Natural killer cell (primary cell): Measurements from ENCODE around the gene TDP1. TPM values are rescaled to one million over a fixed set of nuclear protein-coding genes. Genes with fewer than 3 reads are reported as not detected.

Experiments
- ATAC-seq, 3 donors: fragments of 150-1000 bp in 2 of 3; fragments of 200-7000 bp in 1 of 3; cut with Tn5 transposase; 1 replicate in 1 of 3; 2 replicates in 2 of 3; pipeline ENCODE4 v1.10.0; 2021; ENCODE audit warnings: mild to moderate bottlenecking in 2 of 3, moderate library complexity in 2 of 3
- DNase-seq, 2 donors: peaks; one replicate each; pipeline versions ENCODE4 v3.0.0 to v3.0.0-alpha.2; 2013 to 2021; ENCODE audit warnings: mixed read lengths in 1 of 2
- H3K27ac ChIP-seq: one replicate; pipeline ENCODE4 v1.5.1; 2013; ENCODE audit warnings: mild to moderate bottlenecking, low read length
- H3K27me3 ChIP-seq: one replicate; pipeline ENCODE4 v1.6.1; 2013; ENCODE audit warnings: low read length; ENCODE audit not compliant: control insufficient read depth, insufficient read depth
- H3K36me3 ChIP-seq: one replicate; pipeline ENCODE4 v1.6.1; 2013; ENCODE audit warnings: low read length; ENCODE audit not compliant: control insufficient read depth, insufficient read depth
- H3K4me1 ChIP-seq: one replicate; pipeline ENCODE4 v1.6.1; 2013; ENCODE audit warnings: low read length; ENCODE audit not compliant: control insufficient read depth, insufficient read depth
- H3K4me3 ChIP-seq: one replicate; pipeline ENCODE4 v1.5.1; 2013; ENCODE audit warnings: low read length
- H3K9me3 ChIP-seq: one replicate; pipeline ENCODE4 v1.6.1; 2013; ENCODE audit warnings: low read length; ENCODE audit not compliant: control insufficient read depth, insufficient read depth
- H3K27ac Mint-ChIP-seq, 2 donors: one replicate each; pipeline ENCODE4 v1.8.0; 2022; ENCODE audit warnings: mild to moderate bottlenecking in 2 of 2, mixed read lengths in 2 of 2, moderate library complexity in 1 of 2
- H3K27me3 Mint-ChIP-seq, 2 donors: one replicate each; pipeline ENCODE4 v1.8.0; 2022; ENCODE audit warnings: low read depth in 2 of 2, mixed read lengths in 2 of 2
- H3K36me3 Mint-ChIP-seq: one replicate; pipeline ENCODE4 v1.8.0; 2022; ENCODE audit warnings: mixed read lengths
- H3K4me1 Mint-ChIP-seq, 2 donors: one replicate each; pipeline ENCODE4 v1.8.0; 2022; ENCODE audit warnings: mixed read lengths in 2 of 2
- H3K4me3 Mint-ChIP-seq: one replicate; pipeline ENCODE4 v1.8.0; 2022; ENCODE audit warnings: mild to moderate bottlenecking, moderate library complexity, mixed read lengths
- H3K9me3 Mint-ChIP-seq, 2 donors: one replicate each; pipeline ENCODE4 v1.8.0; 2022; ENCODE audit warnings: mixed read lengths in 2 of 2
- CTCF ChIP-seq: fragments of 200-600 bp; IDR thresholded peaks from one replicate; pipeline ENCODE4 v1.8.0; 2022; ENCODE audit warnings: antibody characterized with exemption
- WGBS: methylation state at CpG from one replicate; pipeline ENCODE4 v1.1.7; 2013; ENCODE audit warnings: missing lambda C conversion rate; ENCODE audit not compliant: insufficient coverage; 5-methylcytosine and 5-hydroxymethylcytosine counted together
- intact Hi-C: fragments of 100-400 bp; cut with micrococcal nuclease; formaldehyde crosslinking; loops from one replicate; pipeline ENCODE4 v1.14.2; 2022
- total RNA-seq, 4 donors: library from RNA; stranded (reverse); fragments of 120-200 nt in 1 of 4; gene quantifications; one replicate each; pipeline versions ENCODE4 v1.2.3 to v1.2.4, GENCODE V29; 2013 to 2022

The TDP1 gene
- total RNA-seq, 3 donors from 2014 or later (not counting 1 experiment from before 2014, with no cell fraction given): 41.8 to 59.6 (median 54.3) TPM

GRCh38 chr14:90050271-90050670 is 94.5 kb downstream of the TDP1 start:
- intact Hi-C loops: no loop called here
- Mint-ChIP-seq H3K27ac (no peak overlapping the region), H3K4me1 (no peaks in the 10 kb centered on the region), H3K27me3 (peaks cover 24 to 46% of the 10 kb centered on the region in 2 donors), H3K9me3 (no peaks in the 10 kb centered on the region), H3K4me3 (no peak overlapping the region), H3K36me3 (no peaks in the 10 kb centered on the region)
- 94% methylated on average over 4 of the region's 4 CpGs for WGBS
- no peaks in the 10 kb centered on the region for H3K4me1 ChIP-seq
- DNase-seq: no peak
- peaks cover 4% of the 10 kb centered on the region for H3K27me3 ChIP-seq
- H3K27ac ChIP-seq: no peak overlapping the region
- H3K9me3 ChIP-seq: no peaks in the 10 kb centered on the region
- ATAC-seq: no peak
- H3K36me3 ChIP-seq: no peaks in the 10 kb centered on the region
- no peak for TF ChIP-seq CTCF
- no peak overlapping the region for H3K4me3 ChIP-seq

GRCh38 chr14:90053044-90053443 is 97.3 kb downstream of the TDP1 start:
- H3K4me3 Mint-ChIP-seq: no peak overlapping the region
- intact Hi-C loops: no loop called here
- H3K27me3 Mint-ChIP-seq: peaks cover 39 to 68% of the 10 kb centered on the region in 2 donors
- no peaks in the 10 kb centered on the region for H3K9me3 Mint-ChIP-seq
- H3K4me1 Mint-ChIP-seq: no peaks in the 10 kb centered on the region
- no peak for TF ChIP-seq CTCF
- Histone ChIP-seq H3K4me1 (no peaks in the 10 kb centered on the region), H3K27ac (no peak overlapping the region), H3K27me3 (peaks cover 10% of the 10 kb centered on the region), H3K9me3 (no peaks in the 10 kb centered on the region), H3K36me3 (no peaks in the 10 kb centered on the region), H3K4me3 (no peak overlapping the region)
- H3K27ac Mint-ChIP-seq: no peak overlapping the region
- ATAC-seq: no peak
- DNase-seq: no peak
- WGBS: 81% methylated on average over 2 of the region's 2 CpGs
- H3K36me3 Mint-ChIP-seq: no peaks in the 10 kb centered on the region

GRCh38 chr14:90054803-90055202 is 99.1 kb downstream of the TDP1 start:
- whole genome bisulfite sequencing: 94% methylated on average over 1 of the region's 1 CpG
- H3K27me3 ChIP-seq: peaks cover 14% of the 10 kb centered on the region
- no peaks in the 10 kb centered on the region for H3K9me3 Mint-ChIP-seq
- no peaks in the 10 kb centered on the region for H3K36me3 Mint-ChIP-seq
- no peak for TF ChIP-seq CTCF
- H3K27me3 Mint-ChIP-seq: peaks cover 51 to 83% of the 10 kb centered on the region in 2 donors
- no peaks in the 10 kb centered on the region for H3K4me1 ChIP-seq
- no peak overlapping the region for H3K27ac Mint-ChIP-seq
- H3K36me3 ChIP-seq: no peaks in the 10 kb centered on the region
- H3K9me3 ChIP-seq: no peaks in the 10 kb centered on the region
- H3K4me3 Mint-ChIP-seq: no peak overlapping the region
- no peak for ATAC-seq
- H3K4me1 Mint-ChIP-seq: peaks cover 4% of the 10 kb centered on the region in 2 donors
- H3K27ac ChIP-seq: no peak overlapping the region
- intact Hi-C loops: no loop called here
- no peak for DNase-seq
- H3K4me3 ChIP-seq: no peak overlapping the region

- 75% methylated on average over 8 of the region's 8 CpGs for WGBS
- H3K4me3 ChIP-seq: no peak overlapping the region
- TF ChIP-seq CTCF: no peak
- H3K9me3 ChIP-seq: no peaks in the 10 kb centered on the region
- H3K36me3 ChIP-seq: no peaks in the 10 kb centered on the region
- DNase-seq (no peak), ATAC-seq (no peak)
- no peak overlapping the region for H3K27ac ChIP-seq
- Mint-ChIP-seq H3K9me3 (no peaks in the 10 kb centered on the region), H3K27me3 (peaks cover 55 to 74% of the 10 kb centered on the region in 2 donors), H3K4me3 (no peak overlapping the region), H3K27ac (no peak overlapping the region), H3K4me1 (peaks cover 5 to 13% of the 10 kb centered on the region in 2 donors), H3K36me3 (no peaks in the 10 kb centered on the region)
- peaks cover 22% of the 10 kb centered on the region for H3K27me3 ChIP-seq
- intact Hi-C loops: no loop called here
- peaks cover 17% of the 10 kb centered on the region for H3K4me1 ChIP-seq
Measured at GRCh38 chr14:90056826-90057225, 101.1 kb downstream of the TDP1 start.
